ENCODE data around the gene IL12B. TPM values are rescaled to one million over a fixed set of nuclear protein-coding genes. Genes with fewer than 3 reads are reported as not detected.

The IL12B gene
- total and polyA plus RNA-seq, 9 donors = not detected

DNA sequence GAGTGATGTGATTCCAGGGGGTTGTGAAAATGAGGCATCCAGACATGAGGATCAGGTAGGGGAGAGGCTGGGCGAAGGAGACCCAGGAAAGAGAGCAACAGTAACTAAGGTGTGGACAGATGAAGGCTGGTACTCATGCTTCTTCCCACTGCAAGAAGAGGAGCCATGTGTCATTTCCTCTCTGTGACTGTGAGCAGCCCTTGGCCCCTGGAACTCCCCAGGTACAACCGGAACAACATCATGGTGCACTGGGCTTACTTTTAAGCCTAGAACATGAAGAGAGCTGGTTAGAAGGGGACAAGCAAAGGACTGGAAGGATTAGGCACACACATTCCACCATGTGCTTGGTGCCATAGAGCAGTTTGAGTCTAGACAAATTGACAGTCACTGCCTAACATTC lies 10.9 kb upstream of the IL12B start:
- intact Hi-C loops (cut with DNase I) = no loop called here
- no peak for TF ChIP-seq EP300 (IDR thresholded peaks at IDR 0.05)
- TF ChIP-seq, protein P1, sequence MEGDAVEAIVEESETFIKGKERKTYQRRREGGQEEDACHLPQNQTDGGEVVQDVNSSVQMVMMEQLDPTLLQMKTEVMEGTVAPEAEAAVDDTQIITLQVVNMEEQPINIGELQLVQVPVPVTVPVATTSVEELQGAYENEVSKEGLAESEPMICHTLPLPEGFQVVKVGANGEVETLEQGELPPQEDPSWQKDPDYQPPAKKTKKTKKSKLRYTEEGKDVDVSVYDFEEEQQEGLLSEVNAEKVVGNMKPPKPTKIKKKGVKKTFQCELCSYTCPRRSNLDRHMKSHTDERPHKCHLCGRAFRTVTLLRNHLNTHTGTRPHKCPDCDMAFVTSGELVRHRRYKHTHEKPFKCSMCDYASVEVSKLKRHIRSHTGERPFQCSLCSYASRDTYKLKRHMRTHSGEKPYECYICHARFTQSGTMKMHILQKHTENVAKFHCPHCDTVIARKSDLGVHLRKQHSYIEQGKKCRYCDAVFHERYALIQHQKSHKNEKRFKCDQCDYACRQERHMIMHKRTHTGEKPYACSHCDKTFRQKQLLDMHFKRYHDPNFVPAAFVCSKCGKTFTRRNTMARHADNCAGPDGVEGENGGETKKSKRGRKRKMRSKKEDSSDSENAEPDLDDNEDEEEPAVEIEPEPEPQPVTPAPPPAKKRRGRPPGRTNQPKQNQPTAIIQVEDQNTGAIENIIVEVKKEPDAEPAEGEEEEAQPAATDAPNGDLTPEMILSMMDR (IDR thresholded peaks at IDR 0.05) = no peak
- TF ChIP-seq POLR2A (IDR thresholded peaks at IDR 0.05) = no peak
- no peaks in the 10 kb centered on the region for H3K36me3 ChIP-seq
- no peak overlapping the region for H3K27ac ChIP-seq
- DNase-seq = no peak
- WGBS, 3 donors = 85 to 97% (median 92%) methylated on average over 2 of the region's 2 CpGs
- H3K4me1 ChIP-seq (ENCODE audit: insufficient read depth) = no peaks in the 10 kb centered on the region
- no peak overlapping the region for H3K4me3 ChIP-seq
- no peaks in the 10 kb centered on the region for H3K27me3 ChIP-seq
- peaks cover 0 to 4% of the 10 kb centered on the region in 2 donors for H3K9me3 ChIP-seq

DNA sequence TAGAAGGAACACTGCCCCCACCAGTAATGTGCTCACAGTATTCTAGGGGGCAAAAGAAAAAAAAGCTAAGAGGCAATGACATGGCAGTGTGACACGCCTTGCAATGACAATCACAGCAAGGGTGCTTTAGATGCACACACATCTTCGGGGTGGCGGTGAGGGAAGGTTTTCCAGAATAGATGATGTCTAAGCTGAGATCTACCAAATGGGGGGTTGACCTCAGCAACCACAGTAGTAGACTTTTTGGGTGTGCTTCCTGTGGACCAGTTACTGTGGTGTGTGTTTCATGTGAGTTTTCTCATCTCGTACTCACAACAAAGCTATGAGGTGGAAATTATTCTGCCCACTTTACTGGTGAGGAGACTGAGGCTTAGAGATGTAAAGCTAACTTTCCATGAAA lies 10.2 kb upstream of the IL12B start:
- DNase-seq = no peak
- no peak overlapping the region for H3K27ac ChIP-seq
- WGBS, 3 donors = 93 to 96% (median 95%) methylated on average over 4 of the region's 4 CpGs
- no peak overlapping the region for H3K4me3 ChIP-seq
- H3K27me3 ChIP-seq = no peaks in the 10 kb centered on the region
- H3K36me3 ChIP-seq = no peaks in the 10 kb centered on the region
- TF ChIP-seq EP300 (IDR thresholded peaks at IDR 0.05) (no peak), POLR2A (IDR thresholded peaks at IDR 0.05) (no peak)
- TF ChIP-seq, protein P1 (IDR thresholded peaks at IDR 0.05) = no peak
- intact Hi-C loops (cut with DNase I) = no loop called here
- peaks cover 0 to 4% of the 10 kb centered on the region in 2 donors for H3K9me3 ChIP-seq
- H3K4me1 ChIP-seq (ENCODE audit: insufficient read depth) = no peaks in the 10 kb centered on the region

DNA sequence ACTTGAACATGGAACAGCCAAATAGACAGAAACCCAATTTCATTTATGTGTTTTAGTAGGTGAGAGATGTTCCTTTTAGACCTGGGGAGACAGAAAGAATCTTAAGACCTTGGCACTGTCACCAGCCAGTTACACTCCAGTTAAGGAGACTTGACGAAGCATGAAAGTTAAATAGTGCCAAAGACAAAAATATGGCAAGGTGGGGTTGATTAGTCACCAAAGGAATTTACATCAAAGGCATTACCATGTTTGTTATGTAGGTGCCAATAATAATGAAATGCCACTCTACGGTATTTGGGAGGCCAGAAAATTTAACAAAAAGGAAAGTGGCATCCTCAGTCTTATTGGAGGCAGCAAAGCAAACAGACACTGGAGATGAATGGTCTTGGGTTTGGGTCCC lies 9.2 kb upstream of the IL12B start:
- H3K4me1 ChIP-seq (ENCODE audit: insufficient read depth) = no peaks in the 10 kb centered on the region
- 83 to 92% (median 86%) methylated on average over 2 of the region's 2 CpGs for WGBS, 3 donors

DNA sequence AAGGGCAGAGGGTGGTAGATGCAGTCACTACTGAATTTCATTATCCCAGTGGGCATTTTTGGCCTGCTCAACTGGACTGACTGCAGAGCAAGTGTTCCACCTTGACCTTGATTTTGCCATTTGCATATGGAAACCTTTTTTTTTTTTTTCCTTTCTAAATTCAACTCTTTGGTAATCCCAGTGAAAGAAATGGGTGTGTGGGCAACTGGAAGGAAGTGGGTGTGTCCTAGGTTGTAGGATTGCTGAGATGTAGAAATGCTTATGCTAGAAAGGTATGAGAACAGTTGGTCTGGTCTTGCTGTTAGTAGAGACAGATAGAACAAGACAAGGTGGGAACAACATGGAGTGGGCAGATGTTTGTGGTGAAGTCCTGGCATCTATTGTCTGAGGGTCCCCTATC lies 7.8 kb upstream of the IL12B start:
- Histone ChIP-seq H3K27ac (no peak overlapping the region), H3K36me3 (no peaks in the 10 kb centered on the region), H3K4me1 (ENCODE audit: insufficient read depth) (no peaks in the 10 kb centered on the region), H3K27me3 (no peaks in the 10 kb centered on the region), H3K4me3 (no peak overlapping the region), H3K9me3 (no peaks in the 10 kb centered on the region)
- intact Hi-C loops (cut with DNase I) = no loop called here
- no peak for DNase-seq
- TF ChIP-seq, protein P1 (IDR thresholded peaks at IDR 0.05) = no peak
- TF ChIP-seq EP300 (IDR thresholded peaks at IDR 0.05) (no peak), POLR2A (IDR thresholded peaks at IDR 0.05) (no peak)

More for the DNA sequence above, 9.2 kb upstream of the IL12B start:
- H3K36me3 ChIP-seq = no peaks in the 10 kb centered on the region
- intact Hi-C loops (cut with DNase I) = no loop called here
- H3K27ac ChIP-seq = no peak overlapping the region
- H3K27me3 ChIP-seq = no peaks in the 10 kb centered on the region
- H3K9me3 ChIP-seq = peaks cover 0 to 1% of the 10 kb centered on the region in 2 donors
- TF ChIP-seq EP300 (IDR thresholded peaks at IDR 0.05) = no peak
- TF ChIP-seq, protein P1 (IDR thresholded peaks at IDR 0.05) = no peak
- no peak for DNase-seq
- no peak overlapping the region for H3K4me3 ChIP-seq
